Adrenal gland (tissue), 12 donors: ENCODE results near the gene KIF26B. TPM values are rescaled to one million over a fixed set of nuclear protein-coding genes. Genes with fewer than 3 reads are reported as not detected.

Experiments
- DNase-seq, 7 donors: peaks; one replicate each; pipeline ENCODE4 v3.0.0-alpha.2; 2019 to 2020
- H3K27ac ChIP-seq, 5 donors: fragments of 200-600 bp; sonication (generic) in 4 of 5; 1 replicate in 3 of 5; 2 replicates in 2 of 5; pipeline versions ENCODE4 v1.5.1 to v1.8.0; 2016 to 2020; ENCODE audit warnings: mild to moderate bottlenecking in 1 of 5
- H3K27me3 ChIP-seq: fragments of 200-600 bp; 2 replicates; pipeline ENCODE4 v1.8.0; 2021
- H3K36me3 ChIP-seq, 2 donors: fragments of 200-600 bp; replicated peaks in 1 of 2; 1 replicate in 1 of 2; 2 replicates in 1 of 2; pipeline versions ENCODE4 v1.5.1 to v1.8.0; 2018 to 2022
- H3K4me1 ChIP-seq, 2 donors: fragments of 200-600 bp; replicated peaks in 1 of 2; 1 replicate in 1 of 2; 2 replicates in 1 of 2; pipeline versions ENCODE4 v1.5.1 to v1.8.0; 2018 to 2021
- H3K4me3 ChIP-seq, 4 donors: fragments of 200-600 bp; sonication (generic) in 3 of 4; one replicate each; pipeline ENCODE4 v1.5.1; 2016 to 2018
- H3K9me3 ChIP-seq, 3 donors: fragments of 200-600 bp; sonication (generic) in 1 of 3; replicated peaks in 1 of 3; 1 replicate in 2 of 3; 2 replicates in 1 of 3; pipeline versions ENCODE4 v1.5.1 to v1.8.0; 2016 to 2021
- CTCF ChIP-seq, 6 experiments: fragments of 450-650 bp in 4 of 6; fragments of 200-600 bp in 2 of 6; sonication (generic) in 1 of 6; IDR thresholded peaks; 1 replicate in 5 of 6; 2 replicates in 1 of 6; pipeline versions ENCODE4 v1.5.1 to v1.8.0; 2016 to 2021; ENCODE audit warnings: antibody characterized with exemption in 6 of 6, mild to moderate bottlenecking in 2 of 6, moderate library complexity in 1 of 6
- POLR2A ChIP-seq, 2 donors: fragments of 450-650 bp; IDR thresholded peaks; one replicate each; pipeline ENCODE4 v1.6.1; 2017; ENCODE audit warnings: antibody characterized with exemption in 2 of 2, mild to moderate bottlenecking in 2 of 2, moderate library complexity in 1 of 2
- WGBS, 4 donors: extraction: QIAGEN DNeasy Blood & Tissue Kit in 2 of 4; methylation state at CpG; one replicate each; pipeline versions ENCODE4 v1.1.5 to v1.1.7; 2013 to 2017; 5-methylcytosine and 5-hydroxymethylcytosine counted together
- intact Hi-C, 2 donors: fragments of 100-400 bp; cut with DNase I; formaldehyde crosslinking; loops; one replicate each; pipeline versions ENCODE4 v1.14.1 to v1.15.0; 2022 to 2023
- polyA plus RNA-seq, 3 donors: library from polyadenylated mRNA; stranded (reverse); fragments of 200-250 nt in 2 of 3; fragments of 350-450 nt in 1 of 3; fragmentation: Illumina TruSeq in 1 of 3; extraction: RNeasy Lipid Tissue Mini Kit (QIAGEN cat#74804) in 1 of 3; gene quantifications; one replicate each; pipeline ENCODE4 v1.2.3, GENCODE V29; 2013 to 2014
- total RNA-seq, 9 donors: library from RNA; depleted of rRNA in 4 of 9; stranded (reverse); fragments of >200 nt in 4 of 9; fragments of 120-200 nt in 1 of 9; fragmentation: NEBNext Ultra II Directional in 1 of 9; extraction: Animal tissue kit (Norgen Biotek cat#: 25700) in 1 of 9; gene quantifications; one replicate each; pipeline versions ENCODE4 v1.1.0 to v1.2.4, GENCODE V29; 2013 to 2023
- donor health status: healthy with polysubstance abuse.
- donor health status: Bipolar disorder and iron deficiency.
- donor health status: DM: yes; HTN: yes; CAD: no.
- donor health status: DM: no; HTN: no; CAD: no.
- donor health status: DM: no; HTN: no; CAD: no.
- donor health status: DM: yes; HTN: yes; CAD: no.

Gene KIF26B
- total and polyA plus RNA-seq, 12 donors = 0.20 to 4.6 (median 2.6) TPM

GRCh38 chr1:245483247-245483646, 328.5 kb downstream of the KIF26B start:
- WGBS, 4 donors = 81 to 87% (median 82%) methylated on average over 5 to 6 of the region's 6 CpGs

DNA sequence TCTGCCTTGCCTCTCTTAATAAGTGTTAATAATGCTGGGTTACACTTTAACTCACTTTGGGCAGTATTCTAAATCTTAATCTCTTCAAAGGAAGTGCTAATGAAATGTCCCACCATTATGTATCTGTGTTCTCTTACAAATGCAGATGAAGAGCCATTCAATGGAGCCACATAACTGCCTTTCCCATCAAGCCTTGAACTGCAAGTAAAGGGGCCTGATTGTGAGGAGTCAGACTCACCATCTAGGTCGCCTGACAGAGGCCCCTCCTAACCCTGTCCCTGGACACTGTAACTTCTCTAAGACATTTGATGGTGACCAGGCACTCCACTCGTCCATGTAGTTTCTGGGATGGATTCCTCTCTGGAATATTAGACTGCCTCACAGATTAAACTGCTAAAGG, 329.4 kb downstream of the KIF26B start:
- Histone ChIP-seq H3K4me1 (no peaks in the 10 kb centered on the region), H3K4me3 (no peak overlapping the region), H3K36me3 (no peaks in the 10 kb centered on the region), H3K9me3 (no peaks in the 10 kb centered on the region), H3K27me3 (no peaks in the 10 kb centered on the region), H3K27ac (no peak overlapping the region)
- TF ChIP-seq POLR2A (IDR thresholded peaks at IDR 0.05) (no peak), CTCF (IDR thresholded peaks at IDR 0.05) (no peak)
- intact Hi-C loops = no loop called here
- 57 to 86% (median 73%) methylated on average over 2 of the region's 2 CpGs for WGBS, 4 donors
- DNase-seq = no peak

More at GRCh38 chr1:245483247-245483646, 328.5 kb downstream of the KIF26B start:
- Histone ChIP-seq H3K36me3 (no peaks in the 10 kb centered on the region), H3K4me3 (no peak overlapping the region), H3K4me1 (no peaks in the 10 kb centered on the region), H3K9me3 (no peaks in the 10 kb centered on the region), H3K27ac (no peak overlapping the region), H3K27me3 (no peaks in the 10 kb centered on the region)
- TF ChIP-seq CTCF (IDR thresholded peaks at IDR 0.05) (no peak), POLR2A (IDR thresholded peaks at IDR 0.05) (no peak)
- intact Hi-C loops = no loop called here
- DNase-seq = no peak

DNA sequence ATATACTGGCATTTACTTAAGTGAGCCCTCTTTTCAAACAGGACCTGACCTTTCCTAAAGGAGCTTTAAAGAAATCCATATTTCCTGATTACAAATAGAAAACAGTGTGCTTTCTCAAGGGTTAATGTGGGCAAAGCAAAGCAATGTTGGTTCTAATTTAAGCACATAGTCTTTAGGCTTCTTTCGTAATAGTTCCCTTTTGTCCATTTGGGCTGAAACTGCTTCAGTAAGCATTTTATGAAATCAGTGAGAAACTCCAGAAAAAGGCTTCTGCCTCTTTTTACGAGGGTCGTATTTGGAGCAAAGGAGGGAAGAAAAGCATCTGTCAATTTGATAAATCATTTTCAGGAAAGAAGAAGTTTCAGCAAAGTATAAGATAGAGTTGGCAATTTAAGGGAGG, 331.2 kb downstream of the KIF26B start:
- H3K36me3 ChIP-seq = no peaks in the 10 kb centered on the region
- no peak overlapping the region for H3K27ac ChIP-seq
- H3K9me3 ChIP-seq = no peaks in the 10 kb centered on the region
- no peaks in the 10 kb centered on the region for H3K4me1 ChIP-seq
- WGBS, 4 donors = 44 to 67% (median 54%) methylated on average over 3 of the region's 3 CpGs
- no peak overlapping the region for H3K4me3 ChIP-seq
- H3K27me3 ChIP-seq = no peaks in the 10 kb centered on the region
- TF ChIP-seq CTCF (IDR thresholded peaks at IDR 0.05) (no peak), POLR2A (IDR thresholded peaks at IDR 0.05) (no peak)
- intact Hi-C loops = no loop called here
- DNase-seq = no peak

DNA sequence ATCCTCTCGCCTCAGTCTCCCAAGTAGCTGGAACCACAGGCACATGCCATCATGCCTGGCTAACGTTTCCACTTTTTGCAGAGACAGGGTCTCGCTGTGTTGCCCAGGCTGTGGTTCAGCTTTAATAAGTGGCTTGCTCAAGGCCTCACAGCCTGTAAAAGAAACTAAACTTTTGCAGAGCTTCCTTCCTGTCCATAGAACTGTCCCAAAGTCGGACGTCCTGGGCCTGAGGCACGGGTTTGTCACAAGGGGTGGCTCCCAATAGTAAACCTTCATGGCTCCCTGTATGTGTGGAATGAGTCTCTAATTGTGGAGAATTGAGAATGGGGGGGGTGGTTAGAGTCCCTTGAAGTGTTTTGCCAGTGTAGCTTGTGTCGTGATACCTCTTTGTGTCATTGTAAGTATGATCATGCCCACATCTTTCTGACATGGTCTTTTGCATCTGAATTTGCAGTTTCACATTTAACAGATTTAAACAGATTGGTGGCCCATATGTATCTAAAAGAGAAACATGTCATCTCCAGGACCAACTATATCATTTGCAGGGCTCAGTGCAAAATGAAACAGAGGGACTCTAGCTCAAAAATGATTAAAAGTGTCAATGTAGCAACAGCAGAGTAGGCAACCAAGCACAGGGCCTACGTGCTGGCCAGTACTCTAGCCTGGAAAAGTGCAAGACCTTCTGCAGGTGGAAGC, 332.1 kb downstream of the KIF26B start:
- H3K27ac ChIP-seq = no peak overlapping the region
- no peak for TF ChIP-seq CTCF (IDR thresholded peaks at IDR 0.05)
- no peak for TF ChIP-seq POLR2A (IDR thresholded peaks at IDR 0.05)
- H3K9me3 ChIP-seq = no peaks in the 10 kb centered on the region
- H3K4me1 ChIP-seq = no peaks in the 10 kb centered on the region
- peak in 1 of 7 donors; percentile 13 for DNase-seq
- 73 to 87% (median 83%) methylated on average over 8 of the region's 8 CpGs for WGBS, 4 donors
- no peaks in the 10 kb centered on the region for H3K27me3 ChIP-seq
- intact Hi-C loops = no loop called here
- no peaks in the 10 kb centered on the region for H3K36me3 ChIP-seq
- no peak overlapping the region for H3K4me3 ChIP-seq
